ENCODE data around the gene PDIA5. TPM values are rescaled to one million over a fixed set of nuclear protein-coding genes. Genes with fewer than 3 reads are reported as not detected.

The PDIA5 gene
- total RNA-seq, 1 donor from 2014 or later = 6.0 TPM

DNA sequence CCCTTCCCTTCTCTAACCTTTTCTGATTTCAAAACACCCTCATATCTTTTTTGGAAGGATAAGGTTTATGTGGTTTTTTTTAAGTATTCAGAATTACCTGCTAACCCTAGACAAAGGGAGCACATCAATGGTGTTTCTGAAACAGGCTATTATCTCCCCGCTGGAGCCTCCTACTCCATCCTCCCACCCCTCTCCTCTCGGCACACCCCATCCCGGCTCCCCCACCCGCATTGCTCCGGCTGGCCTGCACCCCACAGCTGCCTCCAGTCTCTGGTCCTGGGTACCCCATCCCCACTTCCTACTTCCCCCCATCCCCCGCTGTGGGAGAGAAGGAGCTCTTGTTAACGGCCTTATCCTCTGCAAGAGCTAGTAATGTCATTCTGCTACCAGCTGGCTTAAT lies 59.2 kb downstream of the PDIA5 start:
- TF ChIP-seq, protein P1, sequence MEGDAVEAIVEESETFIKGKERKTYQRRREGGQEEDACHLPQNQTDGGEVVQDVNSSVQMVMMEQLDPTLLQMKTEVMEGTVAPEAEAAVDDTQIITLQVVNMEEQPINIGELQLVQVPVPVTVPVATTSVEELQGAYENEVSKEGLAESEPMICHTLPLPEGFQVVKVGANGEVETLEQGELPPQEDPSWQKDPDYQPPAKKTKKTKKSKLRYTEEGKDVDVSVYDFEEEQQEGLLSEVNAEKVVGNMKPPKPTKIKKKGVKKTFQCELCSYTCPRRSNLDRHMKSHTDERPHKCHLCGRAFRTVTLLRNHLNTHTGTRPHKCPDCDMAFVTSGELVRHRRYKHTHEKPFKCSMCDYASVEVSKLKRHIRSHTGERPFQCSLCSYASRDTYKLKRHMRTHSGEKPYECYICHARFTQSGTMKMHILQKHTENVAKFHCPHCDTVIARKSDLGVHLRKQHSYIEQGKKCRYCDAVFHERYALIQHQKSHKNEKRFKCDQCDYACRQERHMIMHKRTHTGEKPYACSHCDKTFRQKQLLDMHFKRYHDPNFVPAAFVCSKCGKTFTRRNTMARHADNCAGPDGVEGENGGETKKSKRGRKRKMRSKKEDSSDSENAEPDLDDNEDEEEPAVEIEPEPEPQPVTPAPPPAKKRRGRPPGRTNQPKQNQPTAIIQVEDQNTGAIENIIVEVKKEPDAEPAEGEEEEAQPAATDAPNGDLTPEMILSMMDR (IDR thresholded peaks at IDR 0.05; ENCODE audit: borderline replicate concordance) = no peak
- Histone ChIP-seq H3K27me3 (ENCODE audit: low read depth) (no peaks in the 10 kb centered on the region), H3K27ac (replicated peaks) (no peak overlapping the region), H3K36me3 (peaks cover 58% of the 10 kb centered on the region), H3K4me1 (no peaks in the 10 kb centered on the region), H3K4me3 (no peak overlapping the region), H3K9me3 (replicated peaks) (no peaks in the 10 kb centered on the region)
- intact Hi-C loops (cut with micrococcal nuclease) = no loop called here
- no peak for DNase-seq

DNA sequence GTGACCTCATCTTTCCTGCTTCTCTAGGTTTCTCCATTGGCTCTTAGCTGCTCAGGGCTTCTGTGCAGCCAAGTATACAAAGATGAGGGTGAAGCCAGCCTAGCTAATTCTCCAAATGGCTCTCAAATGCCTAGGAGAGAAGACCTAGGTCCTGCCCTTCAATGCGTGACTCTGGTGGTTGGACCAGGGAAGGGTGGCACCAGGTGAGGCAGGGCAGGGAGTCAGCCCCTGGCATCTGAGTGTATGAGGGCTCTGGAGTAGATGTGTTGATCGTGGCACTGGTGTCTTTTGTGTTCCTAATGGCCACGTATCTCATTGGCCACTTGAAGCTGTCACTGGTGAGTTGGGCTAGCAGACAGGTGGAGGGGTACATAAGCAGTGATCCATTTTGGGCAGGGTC lies 59.8 kb downstream of the PDIA5 start:
- Histone ChIP-seq H3K27me3 (ENCODE audit: low read depth) (no peaks in the 10 kb centered on the region), H3K4me1 (no peaks in the 10 kb centered on the region), H3K36me3 (peaks cover 58% of the 10 kb centered on the region), H3K4me3 (no peak overlapping the region), H3K9me3 (replicated peaks) (no peaks in the 10 kb centered on the region), H3K27ac (replicated peaks) (no peak overlapping the region)
- TF ChIP-seq, protein P1 (IDR thresholded peaks at IDR 0.05; ENCODE audit: borderline replicate concordance) = no peak
- intact Hi-C loops (cut with micrococcal nuclease) = no loop called here
- DNase-seq = no peak

DNA sequence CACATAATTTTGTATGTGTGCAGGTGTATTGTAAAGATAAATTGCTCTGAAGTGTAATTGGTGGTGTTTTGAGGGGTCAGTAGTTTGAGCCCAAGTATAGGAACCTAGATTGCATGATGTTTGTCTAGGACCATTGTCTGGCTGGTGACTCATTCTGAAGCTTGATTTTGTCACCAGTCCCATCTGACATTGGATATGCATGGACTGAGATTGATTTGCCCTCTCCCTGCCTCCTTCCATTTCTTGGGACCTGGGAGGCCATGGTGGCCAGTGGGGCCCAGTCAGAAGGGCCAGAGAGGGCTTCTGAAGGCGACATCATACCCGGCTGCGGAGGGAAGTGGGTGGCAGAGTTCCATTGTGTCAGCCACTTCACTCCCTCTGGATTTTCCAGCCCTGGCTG lies 62.3 kb downstream of the PDIA5 start:
- intact Hi-C loops (cut with micrococcal nuclease) = no loop called here
- no peak for DNase-seq
- no peak overlapping the region for H3K4me3 ChIP-seq

DNA sequence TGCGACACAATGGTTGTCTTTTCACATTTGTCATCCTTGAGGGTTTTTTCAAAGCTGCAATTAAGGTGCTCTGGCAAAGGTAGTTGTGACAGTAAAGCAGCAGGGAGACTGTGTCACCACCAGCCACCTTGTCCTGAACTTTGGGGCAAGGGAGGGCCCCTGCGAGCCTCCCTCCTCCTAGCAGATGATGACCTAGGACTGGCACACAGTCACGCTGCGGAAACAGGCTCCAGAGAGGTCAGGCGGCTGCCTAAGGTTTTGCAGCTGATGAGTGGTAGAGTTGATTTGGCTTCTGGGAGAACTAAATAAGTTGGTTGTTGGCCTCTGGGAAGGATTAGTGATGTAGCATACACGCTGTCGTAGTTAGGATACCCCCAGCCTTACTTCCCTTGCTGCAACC lies 62.7 kb downstream of the PDIA5 start:
- Histone ChIP-seq H3K27me3 (ENCODE audit: low read depth) (no peaks in the 10 kb centered on the region), H3K27ac (replicated peaks) (no peak overlapping the region), H3K9me3 (replicated peaks) (no peaks in the 10 kb centered on the region), H3K36me3 (peaks cover 46% of the 10 kb centered on the region), H3K4me1 (no peaks in the 10 kb centered on the region), H3K4me3 (no peak overlapping the region)
- DNase-seq = no peak
- intact Hi-C loops (cut with micrococcal nuclease) = no loop called here
- TF ChIP-seq, protein P1 (IDR thresholded peaks at IDR 0.05; ENCODE audit: borderline replicate concordance) = no peak

More for the DNA sequence above, 62.3 kb downstream of the PDIA5 start:
- H3K4me1 ChIP-seq = no peaks in the 10 kb centered on the region
- TF ChIP-seq, protein P1 (IDR thresholded peaks at IDR 0.05; ENCODE audit: borderline replicate concordance) = no peak
- no peak overlapping the region for H3K27ac ChIP-seq (replicated peaks)
- peaks cover 46% of the 10 kb centered on the region for H3K36me3 ChIP-seq
- H3K27me3 ChIP-seq (ENCODE audit: low read depth) = no peaks in the 10 kb centered on the region
- H3K9me3 ChIP-seq (replicated peaks) = no peaks in the 10 kb centered on the region

DNA sequence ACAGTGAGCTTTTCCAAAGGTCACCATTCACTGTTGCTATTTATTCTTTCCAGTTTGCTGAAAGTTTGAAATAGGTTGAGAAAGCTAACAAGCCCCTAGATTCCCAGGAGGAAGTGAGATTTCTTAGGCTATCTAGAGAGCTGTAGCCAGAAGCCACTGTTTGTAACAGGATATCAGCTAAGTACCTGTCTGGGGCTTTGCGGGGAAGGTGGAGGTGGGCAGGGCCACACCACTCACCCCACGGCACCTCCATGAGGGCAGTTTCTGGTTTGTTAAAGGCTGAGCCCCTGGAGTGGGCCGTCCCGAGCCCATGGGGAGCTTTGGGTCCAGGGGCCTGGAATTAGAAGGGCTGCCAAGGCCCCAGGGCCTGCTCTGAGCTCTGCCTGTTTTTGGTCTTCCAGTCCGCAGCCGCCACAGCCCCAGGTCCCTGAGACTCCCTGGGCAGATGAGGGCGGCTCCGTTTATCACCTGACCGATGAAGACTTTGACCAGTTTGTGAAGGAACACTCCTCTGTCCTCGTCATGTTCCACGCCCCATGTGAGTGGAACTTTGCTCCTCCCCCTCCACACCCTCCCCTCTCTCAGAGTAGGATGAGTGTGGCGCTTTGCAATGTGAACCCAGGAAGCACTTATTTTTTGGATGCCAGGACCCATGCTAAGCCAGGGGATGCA lies 63.4 kb downstream of the PDIA5 start:
- peaks cover 43% of the 10 kb centered on the region for H3K36me3 ChIP-seq
- H3K4me3 ChIP-seq = no peak overlapping the region
- no peak overlapping the region for H3K27ac ChIP-seq (replicated peaks)
- H3K9me3 ChIP-seq (replicated peaks) = no peaks in the 10 kb centered on the region
- intact Hi-C loops (cut with micrococcal nuclease) = no loop called here
- DNase-seq = no peak
- no peaks in the 10 kb centered on the region for H3K4me1 ChIP-seq
- no peaks in the 10 kb centered on the region for H3K27me3 ChIP-seq (ENCODE audit: low read depth)
- TF ChIP-seq, protein P1 (IDR thresholded peaks at IDR 0.05; ENCODE audit: borderline replicate concordance) = no peak
